Spinal cord (tissue), 10 donors: ENCODE data around the gene CALCOCO2. TPM values are rescaled to one million over a fixed set of nuclear protein-coding genes. Genes with fewer than 3 reads are reported as not detected.

ENCODE experiments used
- DNase-seq, 6 donors: peaks; one replicate each; pipeline versions ENCODE4 v3.0.0 to v3.0.0-alpha.2; 2013 to 2015; ENCODE audit warnings: low spot score in 6 of 6, low read depth in 4 of 6
- H3K27ac ChIP-seq: one replicate; pipeline ENCODE4 v1.5.1; 2013; ENCODE audit warnings: low read depth, low read length, control low read depth
- H3K27me3 ChIP-seq: one replicate; pipeline ENCODE4 v1.6.1; 2013; ENCODE audit warnings: low read length; ENCODE audit not compliant: control insufficient read depth, insufficient read depth
- H3K36me3 ChIP-seq: one replicate; pipeline ENCODE4 v1.6.1; 2013; ENCODE audit warnings: low read length; ENCODE audit not compliant: control insufficient read depth, insufficient read depth
- H3K4me1 ChIP-seq: one replicate; pipeline ENCODE4 v1.6.1; 2013; ENCODE audit warnings: low read length; ENCODE audit not compliant: control insufficient read depth, insufficient read depth
- H3K4me3 ChIP-seq: one replicate; pipeline ENCODE4 v1.5.1; 2013; ENCODE audit warnings: low read depth, low read length, control low read depth
- H3K9me3 ChIP-seq: one replicate; pipeline ENCODE4 v1.6.1; 2013; ENCODE audit warnings: low read length; ENCODE audit not compliant: control insufficient read depth, insufficient read depth
- WGBS: methylation state at CpG from one replicate; pipeline ENCODE4 v1.1.5; 2013; ENCODE audit warnings: missing lambda C conversion rate; ENCODE audit not compliant: insufficient coverage; 5-methylcytosine and 5-hydroxymethylcytosine counted together
- polyA plus RNA-seq, 2 donors: library from polyadenylated mRNA; unstranded; fragments of 120-200 nt; gene quantifications; one replicate each; pipeline ENCODE4 v1.2.1, GENCODE V29; 2013; ENCODE audit not compliant: insufficient read length in 2 of 2
- small RNA-seq: library from RNA; depleted of rRNA; stranded (forward); fragments of <200 nt; gene quantifications from one replicate; pipeline ENCODE3, GENCODE V24; 2014; ENCODE audit warnings: low replicate concordance
- total RNA-seq, 2 donors: library from RNA; depleted of rRNA in 1 of 2; stranded (reverse); fragments of 120-200 nt in 1 of 2; fragments of >200 nt in 1 of 2; gene quantifications; one replicate each; pipeline versions ENCODE4 v1.2.3 to v1.2.4, GENCODE V29; 2013 to 2014
- donor health status: healthy.

CALCOCO2 gene
- total and polyA plus RNA-seq, 4 donors, result 37.3 to 59.0 (median 43.5) TPM

DNA sequence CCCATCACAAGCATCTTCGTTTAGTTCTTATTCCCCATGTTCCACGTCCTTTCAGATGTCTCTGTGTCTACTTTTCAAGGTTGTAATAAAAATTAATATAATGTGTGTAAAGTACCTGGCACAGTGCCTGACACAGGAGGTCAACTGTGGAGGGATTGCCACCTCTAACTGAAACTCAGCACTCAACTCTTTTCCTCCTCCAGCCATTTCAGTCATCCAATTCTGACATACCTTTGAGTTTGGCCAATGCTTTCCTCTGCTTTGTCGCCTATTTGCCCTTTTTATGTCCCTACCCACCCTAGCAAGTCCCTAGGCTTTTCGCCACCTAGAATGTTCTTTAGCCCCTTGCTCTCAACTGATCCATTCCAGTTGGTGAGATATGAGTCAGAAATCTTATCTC, 78.9 kb downstream of the CALCOCO2 start:
- H3K4me1 ChIP-seq, result peaks cover 12% of the 10 kb centered on the region
- peaks cover 8% of the 10 kb centered on the region for H3K36me3 ChIP-seq
- no peak overlapping the region for H3K4me3 ChIP-seq
- H3K9me3 ChIP-seq, result no peaks in the 10 kb centered on the region
- no CpG with 5 or more reads among the region's 4 CpGs for WGBS
- no peak for DNase-seq
- H3K27me3 ChIP-seq, result no peaks in the 10 kb centered on the region
- no peak overlapping the region for H3K27ac ChIP-seq

- no peak overlapping the region for H3K27ac ChIP-seq
- H3K9me3 ChIP-seq, result no peaks in the 10 kb centered on the region
- no peaks in the 10 kb centered on the region for H3K27me3 ChIP-seq
- DNase-seq, result no peak
- peaks cover 8% of the 10 kb centered on the region for H3K36me3 ChIP-seq
- no peak overlapping the region for H3K4me3 ChIP-seq
- 38% methylated on average over 1 of the region's 2 CpGs for WGBS
- peaks cover 12% of the 10 kb centered on the region for H3K4me1 ChIP-seq
Observed at GRCh38 chr17:48910370-48910769, 79.5 kb downstream of the CALCOCO2 start.

DNA sequence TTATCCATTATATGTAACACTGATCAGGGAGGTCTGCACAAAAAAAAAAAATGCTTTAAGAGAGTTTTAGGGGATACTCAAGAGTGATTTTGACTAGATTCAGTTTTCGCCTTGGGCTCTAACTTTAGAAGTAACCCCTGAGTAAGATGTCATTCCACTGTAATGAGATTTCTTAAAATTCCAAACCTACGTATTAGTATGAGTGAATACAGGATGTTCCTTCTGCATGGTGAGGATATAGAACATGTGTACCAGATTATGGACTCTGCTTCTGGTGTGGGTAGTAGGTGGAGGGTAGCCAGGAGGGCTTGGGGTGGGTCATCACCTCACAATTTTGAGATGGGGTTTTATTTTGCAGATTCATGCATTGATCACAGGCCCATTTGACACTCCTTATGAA, 81.6 kb downstream of the CALCOCO2 start:
- no CpG with 5 or more reads among the region's 2 CpGs for WGBS
- Histone ChIP-seq H3K9me3 (no peaks in the 10 kb centered on the region), H3K27ac (no peak overlapping the region), H3K27me3 (no peaks in the 10 kb centered on the region), H3K4me1 (peaks cover 7% of the 10 kb centered on the region), H3K4me3 (no peak overlapping the region), H3K36me3 (peaks cover 18% of the 10 kb centered on the region)
- no peak for DNase-seq

Small RNA genes lying within 50 kb of the gene (small RNA-seq; reads per million reads assigned to genes)
- gene AC068531.1 (not detected), gene RF00263 (not detected)

Other genes with a start within 250 kb of the CALCOCO2 start
- gene HOXB3, start 240.8 kb upstream of the CALCOCO2 start, total RNA-seq, result 10 to 100 TPM; 23.8 to 48.5 TPM
- gene HOXB3, start 240.8 kb upstream of the CALCOCO2 start, polyA plus RNA-seq, result 100 to 1,000 TPM; 141 to 162 TPM
- 1 to 10 TPM; 2.9 to 4.2 TPM for gene HOXB5, start 237.3 kb upstream of the CALCOCO2 start, total RNA-seq
- gene HOXB5, start 237.3 kb upstream of the CALCOCO2 start, polyA plus RNA-seq, result 100 to 1,000 TPM; 108 to 116 TPM
- 10 to 100 TPM; 20.2 to 41.3 TPM for gene HOXB6, start 226.0 kb upstream of the CALCOCO2 start, total RNA-seq
- 100 to 1,000 TPM; 132 to 142 TPM for gene HOXB6, start 226.0 kb upstream of the CALCOCO2 start, polyA plus RNA-seq
- 10 to 100 TPM; 16.6 to 18.7 TPM for gene HOXB7, start 220.0 kb upstream of the CALCOCO2 start, total RNA-seq
- 10 to 100 TPM; 80.7 to 99.7 TPM for gene HOXB7, start 220.0 kb upstream of the CALCOCO2 start, polyA plus RNA-seq
- gene HOXB8, start 215.7 kb upstream of the CALCOCO2 start, total RNA-seq, result 100 to 1,000 TPM in 1 of 2 donors, 10 to 100 TPM in 1; 23.7 to 110 TPM
- gene HOXB8, start 215.7 kb upstream of the CALCOCO2 start, polyA plus RNA-seq, result 100 to 1,000 TPM; 499 to 522 TPM
- gene HOXB9, start 204.7 kb upstream of the CALCOCO2 start, total RNA-seq, result 10 to 100 TPM; 19.8 to 23.9 TPM
- 100 to 1,000 TPM; 234 to 413 TPM for gene HOXB9, start 204.7 kb upstream of the CALCOCO2 start, polyA plus RNA-seq
- gene PRAC1, start 108.5 kb upstream of the CALCOCO2 start, total RNA-seq, result not detected
- gene PRAC1, start 108.5 kb upstream of the CALCOCO2 start, polyA plus RNA-seq, result not detected
- not detected for gene PRAC2, start 107.8 kb upstream of the CALCOCO2 start, total RNA-seq
- gene PRAC2, start 107.8 kb upstream of the CALCOCO2 start, polyA plus RNA-seq, result not detected
- gene HOXB13, start 102.3 kb upstream of the CALCOCO2 start, total RNA-seq, result under 1 TPM in 1 of 2 donors, not detected in 1; 0.40 TPM
- not detected for gene HOXB13, start 102.3 kb upstream of the CALCOCO2 start, polyA plus RNA-seq
- gene TTLL6, start 13.8 kb upstream of the CALCOCO2 start, total RNA-seq, result under 1 TPM; 0.30 to 0.61 TPM
- gene TTLL6, start 13.8 kb upstream of the CALCOCO2 start, polyA plus RNA-seq, result under 1 TPM; 0.22 to 0.32 TPM
- gene ATP5MC1, start 61.8 kb downstream of the CALCOCO2 start, total RNA-seq, result 10 to 100 TPM; 47.6 to 79.5 TPM
- gene ATP5MC1, start 61.8 kb downstream of the CALCOCO2 start, polyA plus RNA-seq, result 100 to 1,000 TPM; 212 to 213 TPM
- 10 to 100 TPM; 54.1 to 65.6 TPM for gene UBE2Z, start 77.4 kb downstream of the CALCOCO2 start, total RNA-seq
- gene UBE2Z, start 77.4 kb downstream of the CALCOCO2 start, polyA plus RNA-seq, result 10 to 100 TPM; 80.4 to 89.3 TPM
- gene SNF8, start 113.8 kb downstream of the CALCOCO2 start, total RNA-seq, result 10 to 100 TPM; 34.6 to 80.4 TPM
- 100 to 1,000 TPM in 1 of 2 donors, 10 to 100 TPM in 1; 94.9 to 108 TPM for gene SNF8, start 113.8 kb downstream of the CALCOCO2 start, polyA plus RNA-seq
- gene GIP, start 137.6 kb downstream of the CALCOCO2 start, total RNA-seq, result not detected
- not detected for gene GIP, start 137.6 kb downstream of the CALCOCO2 start, polyA plus RNA-seq
- 1 to 10 TPM; 1.4 to 7.5 TPM for gene IGF2BP1, start 166.3 kb downstream of the CALCOCO2 start, total RNA-seq
- gene IGF2BP1, start 166.3 kb downstream of the CALCOCO2 start, polyA plus RNA-seq, result 1 to 10 TPM; 6.3 to 6.6 TPM